Measurements from ENCODE around the gene HDGFL2.

HDGFL2 gene

DNA sequence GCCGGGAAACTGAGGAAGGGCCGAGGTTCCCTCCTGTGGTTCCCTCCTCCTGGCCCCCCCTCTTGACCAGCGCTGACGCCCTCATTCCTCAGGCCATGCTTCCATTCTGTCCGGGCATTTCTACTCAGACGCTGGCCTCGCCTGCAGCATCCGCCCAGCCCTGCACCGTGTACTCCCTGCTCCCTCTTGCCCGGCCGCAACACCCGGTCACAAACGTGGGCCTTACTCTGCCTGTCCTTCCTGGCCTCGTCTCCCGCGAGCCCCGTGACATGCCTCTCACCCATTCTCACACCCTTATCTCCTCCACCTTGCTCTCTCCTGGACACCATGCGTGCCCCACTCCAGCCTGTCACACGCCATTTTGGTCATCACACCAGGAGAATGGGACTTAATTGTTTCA lies 11.3 kb downstream of the HDGFL2 start:
- TF ChIP-seq CTCF (IDR thresholded peaks at IDR 0.05; ENCODE audit: low read depth, low read length, missing control alignments) = no peak
- DNase-seq (ENCODE audit: low read depth) = no peak
- no peak overlapping the region for H3K4me3 ChIP-seq (ENCODE audit: low read depth, low read length)

- DNase-seq (ENCODE audit: low read depth) = no peak
- H3K4me3 ChIP-seq (ENCODE audit: low read depth, low read length) = no peak overlapping the region
- no peak for TF ChIP-seq CTCF (IDR thresholded peaks at IDR 0.05; ENCODE audit: low read depth, low read length, missing control alignments)
These were observed 15.5 kb downstream of the HDGFL2 start for GRCh38 chr19:4487572-4487971.

GRCh38 chr19:4488496-4488895 lies 16.4 kb downstream of the HDGFL2 start:
- H3K4me3 ChIP-seq (ENCODE audit: low read depth, low read length) = no peak overlapping the region
- DNase-seq (ENCODE audit: low read depth) = no peak
- TF ChIP-seq CTCF (IDR thresholded peaks at IDR 0.05; ENCODE audit: low read depth, low read length, missing control alignments) = no peak

DNA sequence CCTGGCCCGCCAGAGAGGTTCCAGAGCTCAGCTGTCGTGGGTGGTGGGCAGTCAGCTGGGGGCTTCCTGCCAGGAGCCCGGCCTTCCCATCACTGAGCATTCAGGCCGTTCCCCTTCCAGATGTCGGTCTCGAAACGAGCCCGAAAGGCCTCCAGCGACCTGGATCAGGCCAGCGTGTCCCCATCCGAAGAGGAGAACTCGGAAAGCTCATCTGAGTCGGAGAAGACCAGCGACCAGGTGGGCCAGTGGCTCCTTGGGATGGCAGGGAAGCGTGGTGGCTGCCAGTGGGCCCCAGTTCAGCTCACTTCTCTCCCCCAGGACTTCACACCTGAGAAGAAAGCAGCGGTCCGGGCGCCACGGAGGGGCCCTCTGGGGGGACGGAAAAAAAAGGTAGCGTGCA lies 19.3 kb downstream of the HDGFL2 start:
- H3K4me3 ChIP-seq (ENCODE audit: low read depth, low read length) = no peak overlapping the region
- TF ChIP-seq CTCF (IDR thresholded peaks at IDR 0.05; ENCODE audit: low read depth, low read length, missing control alignments) = no peak
- DNase-seq (ENCODE audit: low read depth) = no peak

DNA sequence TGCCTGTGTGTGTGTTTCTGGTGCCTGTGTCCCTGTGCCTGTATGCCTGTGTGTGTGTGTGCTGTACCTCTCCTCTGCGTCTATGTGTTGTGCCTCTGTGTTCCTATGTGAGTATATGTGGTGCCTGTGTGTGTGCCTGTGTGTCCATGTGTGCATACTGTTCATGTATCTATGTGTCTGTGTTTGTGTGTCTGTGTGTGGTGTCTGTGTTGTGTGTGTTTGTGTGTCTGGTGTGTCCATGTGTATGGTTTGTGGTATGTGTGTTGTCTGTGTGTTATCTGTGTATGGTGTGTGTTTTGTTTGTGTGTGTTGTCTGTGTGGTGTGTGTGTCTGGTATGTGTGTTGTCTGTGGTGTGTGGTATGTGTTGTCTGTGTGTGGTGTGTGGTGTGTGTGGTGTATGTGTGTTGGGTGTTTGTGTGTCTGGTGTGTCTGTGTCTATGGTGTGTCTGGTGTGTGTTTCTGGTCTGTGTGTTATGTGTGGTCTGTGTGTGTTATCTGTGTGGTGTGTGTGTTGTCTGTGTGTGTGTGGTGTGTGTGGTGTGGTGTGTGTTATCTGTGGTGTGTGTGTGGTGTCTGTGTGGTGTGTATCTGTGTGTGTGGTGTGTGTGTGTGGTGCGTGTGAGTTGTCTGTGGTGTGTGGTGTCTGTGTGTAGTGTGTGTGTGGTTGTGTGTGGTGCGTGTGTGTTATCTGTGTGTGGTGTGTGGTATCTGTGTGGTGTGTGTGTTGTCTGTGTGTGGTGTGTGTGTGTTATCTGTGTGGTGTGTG lies 20.4 kb downstream of the HDGFL2 start:
- no peak for TF ChIP-seq CTCF (IDR thresholded peaks at IDR 0.05; ENCODE audit: low read depth, low read length, missing control alignments)
- DNase-seq (ENCODE audit: low read depth) = no peak
- no peak overlapping the region for H3K4me3 ChIP-seq (ENCODE audit: low read depth, low read length)

- DNase-seq (ENCODE audit: low read depth) = no peak
- no peak for TF ChIP-seq CTCF (IDR thresholded peaks at IDR 0.05; ENCODE audit: low read depth, low read length, missing control alignments)
- H3K4me3 ChIP-seq (ENCODE audit: low read depth, low read length) = no peak overlapping the region
These were observed 21.2 kb downstream of the HDGFL2 start for GRCh38 chr19:4493104-4493928.

All from GM12864 (cell line).